AG08396 (cell line): ENCODE results near the gene PRKAA1.
"Not testable (repeated sequence)": the region's sequence is repeated elsewhere in the genome, so short reads cannot be mapped to it uniquely, and the experiment has no call there.

Source experiments
- DNase-seq: peaks from one replicate; pipeline ENCODE4 v3.0.0; 2012; ENCODE audit warnings: low spot score, mixed read lengths

Gene PRKAA1

GRCh38 chr5:40733434-40733833, 64.7 kb downstream of the PRKAA1 start:
- DNase-seq: no peak

GRCh38 chr5:40722497-40722911, 75.7 kb downstream of the PRKAA1 start:
- DNase-seq: not testable (repeated sequence)

GRCh38 chr5:40720069-40720468, 78.1 kb downstream of the PRKAA1 start:
- DNase-seq: no peak

GRCh38 chr5:40717281-40717680, 80.9 kb downstream of the PRKAA1 start:
- peak; percentile 79 for DNase-seq

- no peak for DNase-seq
Measured at GRCh38 chr5:40716590-40716989, 81.6 kb downstream of the PRKAA1 start.

GRCh38 chr5:40716000-40716399, 82.2 kb downstream of the PRKAA1 start:
- DNase-seq: no peak

- no peak for DNase-seq
Measured at GRCh38 chr5:40714001-40714400, 84.2 kb downstream of the PRKAA1 start.

- DNase-seq: not testable (repeated sequence)
Measured at GRCh38 chr5:40710575-40710974, 87.6 kb downstream of the PRKAA1 start.
